Upper lobe of left lung (tissue), 6 donors: ENCODE results near the gene NR1I2. TPM values are rescaled to one million over a fixed set of nuclear protein-coding genes. Genes with fewer than 3 reads are reported as not detected.
A peak's percentile ranks its signal among the peaks of the same experiment; 100 is the strongest.

Experiments used
- ATAC-seq, 2 donors: fragments of 200-7000 bp; cut with Tn5 transposase; one replicate each; pipeline ENCODE4 v1.9.1; 2022; ENCODE audit warnings: mild to moderate bottlenecking in 2 of 2, moderate library complexity in 2 of 2; ENCODE audit not compliant: low FRiP score in 2 of 2
- DNase-seq, 2 donors: peaks; one replicate each; pipeline ENCODE4 v3.0.0-alpha.2; 2019 to 2020
- H3K27ac ChIP-seq, 4 donors: fragments of 200-600 bp; sonication (generic); one replicate each; pipeline ENCODE4 v1.5.1; 2016 to 2019
- H3K27me3 ChIP-seq, 4 donors: fragments of 200-600 bp; sonication (generic); one replicate each; pipeline ENCODE4 v1.5.1; 2017 to 2019
- H3K36me3 ChIP-seq, 4 donors: fragments of 200-600 bp; sonication (generic); one replicate each; pipeline ENCODE4 v1.5.1; 2016 to 2019
- H3K4me1 ChIP-seq, 4 donors: fragments of 200-600 bp; sonication (generic); one replicate each; pipeline ENCODE4 v1.5.1; 2018 to 2019
- H3K4me3 ChIP-seq, 4 donors: fragments of 200-600 bp; sonication (generic); one replicate each; pipeline ENCODE4 v1.5.1; 2017 to 2019; ENCODE audit warnings: mild to moderate bottlenecking in 2 of 4, moderate library complexity in 1 of 4
- H3K9me3 ChIP-seq, 4 donors: fragments of 200-600 bp; sonication (generic); one replicate each; pipeline ENCODE4 v1.5.1; 2018 to 2019
- CTCF ChIP-seq, 6 experiments: fragments of 450-650 bp in 4 of 6; fragments of 200-600 bp in 2 of 6; sonication (generic) in 2 of 6; IDR thresholded peaks; one replicate each; pipeline ENCODE4 v1.5.1; 2016 to 2019; ENCODE audit warnings: antibody characterized with exemption in 6 of 6
- EP300 ChIP-seq, 4 donors: sonication (generic); formaldehyde crosslinking; IDR thresholded peaks; one replicate each; pipeline ENCODE4 v1.5.1; 2017; ENCODE audit warnings: antibody characterized with exemption in 4 of 4, control low read depth in 2 of 4
- POLR2A ChIP-seq, 4 donors: fragments of 450-650 bp; IDR thresholded peaks; one replicate each; pipeline ENCODE4 v1.5.1; 2016 to 2017; ENCODE audit warnings: antibody characterized with exemption in 4 of 4, mild to moderate bottlenecking in 2 of 4
- POLR2AphosphoS5 ChIP-seq, 2 donors: sonication (generic); formaldehyde crosslinking; IDR thresholded peaks; one replicate each; pipeline ENCODE4 v1.5.1; 2017; ENCODE audit warnings: antibody characterized with exemption in 2 of 2
- WGBS, 2 donors: methylation state at CpG; one replicate each; pipeline ENCODE4 v1.1.5; 2017 to 2018; 5-methylcytosine and 5-hydroxymethylcytosine counted together
- total RNA-seq, 6 donors: library from RNA; depleted of rRNA in 4 of 6; stranded (reverse); fragments of >200 nt in 4 of 6; gene quantifications; one replicate each; pipeline versions ENCODE4 v1.1.0 to v1.2.1, GENCODE V29; 2016 to 2021
- donor health status: DM: no; HTN: no; CAD: no; lungs with moderate emphysema.
- donor health status: DM: no; HTN: yes; CAD: no; lungs with severe emphysema.

Gene NR1I2
- total RNA-seq, 6 donors from 2014 or later = 0.22 to 0.46 (median 0.39) TPM; not detected in 2

- WGBS, 2 donors = 70 to 84% methylated on average over 2 to 8 of the region's 8 CpGs
- no peaks in the 10 kb centered on the region for H3K4me1 ChIP-seq
- no peaks in the 10 kb centered on the region for H3K27me3 ChIP-seq
- H3K4me3 ChIP-seq = no peak overlapping the region
- no peaks in the 10 kb centered on the region for H3K9me3 ChIP-seq
- no peaks in the 10 kb centered on the region for H3K36me3 ChIP-seq
- DNase-seq = peak in 1 of 2 donors; percentile 36
- H3K27ac ChIP-seq = no peak overlapping the region
- ATAC-seq = no peak
- TF ChIP-seq POLR2AphosphoS5 (IDR thresholded peaks at IDR 0.05) = no peak
- TF ChIP-seq POLR2A (IDR thresholded peaks at IDR 0.05) = no peak
- no peak for TF ChIP-seq CTCF (IDR thresholded peaks at IDR 0.05)
- TF ChIP-seq EP300 (IDR thresholded peaks at IDR 0.05) = no peak
These were observed 33.8 kb downstream of the NR1I2 start for GRCh38 chr3:119815716-119816115.

- DNase-seq (peak in 1 of 2 donors; percentile 55), ATAC-seq (no peak)
- no peak overlapping the region for H3K27ac ChIP-seq
- no peak overlapping the region for H3K4me3 ChIP-seq
- TF ChIP-seq CTCF (IDR thresholded peaks at IDR 0.05) (no peak), POLR2AphosphoS5 (IDR thresholded peaks at IDR 0.05) (no peak), POLR2A (IDR thresholded peaks at IDR 0.05) (no peak), EP300 (IDR thresholded peaks at IDR 0.05) (no peak)
- H3K36me3 ChIP-seq = no peaks in the 10 kb centered on the region
- no peaks in the 10 kb centered on the region for H3K4me1 ChIP-seq
- no peaks in the 10 kb centered on the region for H3K9me3 ChIP-seq
- 92 to 93% methylated on average over 4 to 6 of the region's 12 CpGs for WGBS, 2 donors
- no peaks in the 10 kb centered on the region for H3K27me3 ChIP-seq
These were observed 35.2 kb downstream of the NR1I2 start for GRCh38 chr3:119817071-119817470.

GRCh38 chr3:119817583-119818363 is 35.9 kb downstream of the NR1I2 start:
- Histone ChIP-seq H3K27me3 (no peaks in the 10 kb centered on the region), H3K4me1 (no peaks in the 10 kb centered on the region), H3K9me3 (no peaks in the 10 kb centered on the region), H3K27ac (no peak overlapping the region), H3K4me3 (no peak overlapping the region), H3K36me3 (no peaks in the 10 kb centered on the region)
- TF ChIP-seq POLR2AphosphoS5 (IDR thresholded peaks at IDR 0.05) (no peak), CTCF (IDR thresholded peaks at IDR 0.05) (no peak), POLR2A (IDR thresholded peaks at IDR 0.05) (no peak), EP300 (IDR thresholded peaks at IDR 0.05) (no peak)
- WGBS, 2 donors = 70 to 73% methylated on average over 13 of the region's 13 CpGs
- no peak for ATAC-seq
- DNase-seq = no peak

- Histone ChIP-seq H3K36me3 (no peaks in the 10 kb centered on the region), H3K4me1 (no peaks in the 10 kb centered on the region), H3K9me3 (no peaks in the 10 kb centered on the region), H3K4me3 (no peak overlapping the region), H3K27me3 (no peaks in the 10 kb centered on the region), H3K27ac (no peak overlapping the region)
- ATAC-seq (no peak), DNase-seq (no peak)
- TF ChIP-seq EP300 (IDR thresholded peaks at IDR 0.05) (no peak), POLR2A (IDR thresholded peaks at IDR 0.05) (no peak), POLR2AphosphoS5 (IDR thresholded peaks at IDR 0.05) (no peak), CTCF (IDR thresholded peaks at IDR 0.05) (no peak)
- 91 to 97% methylated on average over 2 of the region's 2 CpGs for WGBS, 2 donors
These were observed 37.0 kb downstream of the NR1I2 start for GRCh38 chr3:119818937-119819336.

- ATAC-seq (no peak), DNase-seq (no peak)
- H3K9me3 ChIP-seq = no peaks in the 10 kb centered on the region
- no peak overlapping the region for H3K27ac ChIP-seq
- H3K4me3 ChIP-seq = no peak overlapping the region
- H3K4me1 ChIP-seq = no peaks in the 10 kb centered on the region
- H3K36me3 ChIP-seq = peaks cover 0 to 8% (median 0%) of the 10 kb centered on the region in 4 donors
- no peaks in the 10 kb centered on the region for H3K27me3 ChIP-seq
- WGBS, 2 donors = 52 to 56% methylated on average over 2 of the region's 2 CpGs
- TF ChIP-seq POLR2AphosphoS5 (IDR thresholded peaks at IDR 0.05) (no peak), CTCF (IDR thresholded peaks at IDR 0.05) (no peak), POLR2A (IDR thresholded peaks at IDR 0.05) (no peak), EP300 (IDR thresholded peaks at IDR 0.05) (no peak)
These were observed 37.9 kb downstream of the NR1I2 start for GRCh38 chr3:119819806-119820205.
